Left ventricle myocardium superior (tissue), 1 donor: ENCODE measurements around the gene RNF207. TPM values are rescaled to one million over a fixed set of nuclear protein-coding genes. Genes with fewer than 3 reads are reported as not detected.

Source experiments
- ATAC-seq: fragments of 200-7000 bp; cut with Tn5 transposase; one replicate; pipeline ENCODE4 v1.9.1; 2020; ENCODE audit warnings: mild to moderate bottlenecking, moderate library complexity
- DNase-seq: peaks from one replicate; pipeline ENCODE4 v3.0.0-alpha.2; 2020
- intact Hi-C: fragments of 100-400 bp; cut with micrococcal nuclease; formaldehyde crosslinking; loops from one replicate; pipeline ENCODE4 v1.11.0; 2022
- total RNA-seq: library from RNA; stranded (reverse); fragmentation: NEBNext Ultra II Directional; extraction: Animal tissue kit (Norgen Biotek cat#: 25700); gene quantifications from one replicate; pipeline ENCODE4 v1.2.1, GENCODE V29; 2021
- donor health status: DM: no; HTN: yes; CAD: no; lungs with severe emphysema.

The RNF207 gene
- total RNA-seq, 1 donor from 2014 or later, result 82.3 TPM

DNA sequence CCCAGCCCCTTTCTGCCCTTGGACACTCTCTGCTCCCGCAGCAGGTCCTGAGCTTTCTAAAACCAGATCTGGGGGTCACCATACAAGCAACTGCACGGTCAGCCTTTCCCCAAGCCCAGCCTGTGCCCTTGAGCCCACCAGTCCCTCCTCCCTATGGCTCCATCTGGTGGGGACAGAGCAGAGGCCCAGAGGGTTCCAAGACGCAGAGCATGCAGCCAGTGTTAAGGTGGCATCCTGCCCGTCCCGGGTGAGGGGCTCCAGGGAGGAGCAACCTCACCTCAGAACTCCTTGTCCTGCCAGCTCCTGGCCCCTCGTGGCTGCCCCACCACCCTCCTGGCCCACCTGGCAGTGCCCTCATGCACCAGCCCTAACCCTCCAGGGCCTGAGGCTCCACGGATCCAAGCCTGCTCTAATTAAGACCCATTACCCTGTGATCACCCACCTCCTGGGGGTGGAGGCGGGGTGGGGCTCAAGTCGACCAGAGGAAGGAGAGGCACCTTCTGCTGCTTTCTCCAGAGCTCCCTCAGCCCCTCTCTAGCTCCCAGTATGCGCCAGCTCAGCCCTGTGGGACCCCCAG lies 34.3 kb upstream of the RNF207 start:
- DNase-seq (no peak), ATAC-seq (peak; percentile 33)
- intact Hi-C loops, result no loop called here

DNA sequence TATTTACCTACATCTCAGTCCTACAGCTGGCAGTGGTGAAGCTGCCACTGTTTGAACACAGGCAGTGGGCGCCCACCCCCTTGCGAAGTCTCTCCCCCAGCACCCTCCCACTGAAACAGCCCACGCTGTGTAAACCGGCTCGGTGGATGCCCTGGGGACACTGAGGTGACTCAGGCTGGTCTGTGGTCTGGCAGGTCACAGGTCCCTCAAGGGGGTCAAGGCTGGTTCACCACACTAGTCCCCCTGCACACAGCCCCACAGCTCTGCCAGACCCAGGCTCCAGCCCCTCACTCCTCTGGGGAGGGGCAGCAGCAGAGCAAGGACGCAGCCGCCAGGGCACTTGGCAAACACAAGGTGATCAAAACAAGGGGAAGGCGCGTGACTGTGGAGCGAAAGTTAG lies 33.4 kb upstream of the RNF207 start:
- intact Hi-C loops, result no loop called here
- no peak for DNase-seq
- ATAC-seq, result no peak

DNA sequence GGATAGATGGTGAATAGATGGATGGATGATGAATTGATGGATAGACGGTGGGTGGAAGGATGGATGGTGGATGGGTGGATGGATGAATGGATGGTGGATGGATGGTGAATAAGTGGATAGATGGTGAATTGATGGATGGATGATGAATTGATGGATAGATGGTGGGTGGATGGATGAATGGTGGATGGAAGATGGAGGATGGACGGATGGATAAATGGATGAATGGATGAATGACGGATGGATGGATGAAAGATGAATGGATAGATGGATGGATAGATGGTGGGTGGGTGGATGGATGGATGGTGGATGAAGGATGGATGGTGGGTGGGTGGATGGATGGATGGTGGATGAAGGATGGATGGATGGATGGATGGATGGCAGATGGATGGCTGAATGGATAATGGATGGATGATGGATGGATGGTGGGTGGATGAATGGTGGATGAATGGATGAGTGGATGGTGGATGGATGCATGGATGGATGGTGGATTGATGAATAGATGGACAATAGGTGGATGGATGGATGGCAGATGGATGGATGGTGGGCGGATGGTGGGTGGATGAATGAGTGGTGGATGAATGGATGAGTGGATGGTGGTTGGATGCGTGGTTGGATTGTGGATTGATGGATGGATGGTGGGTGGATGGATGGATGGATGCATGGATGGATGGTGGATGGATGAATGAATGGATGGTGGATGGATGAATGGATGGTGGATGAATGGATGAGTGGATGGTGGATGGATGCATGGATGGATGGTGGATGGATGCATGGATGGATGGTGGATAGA lies 31.1 kb upstream of the RNF207 start:
- DNase-seq (no peak), ATAC-seq (no peak)
- intact Hi-C loops, result no loop called here

- no peak for DNase-seq
- ATAC-seq, result no peak
- intact Hi-C loops, result no loop called here
These were observed 30.5 kb upstream of the RNF207 start for GRCh38 chr1:6175411-6175828.

DNA sequence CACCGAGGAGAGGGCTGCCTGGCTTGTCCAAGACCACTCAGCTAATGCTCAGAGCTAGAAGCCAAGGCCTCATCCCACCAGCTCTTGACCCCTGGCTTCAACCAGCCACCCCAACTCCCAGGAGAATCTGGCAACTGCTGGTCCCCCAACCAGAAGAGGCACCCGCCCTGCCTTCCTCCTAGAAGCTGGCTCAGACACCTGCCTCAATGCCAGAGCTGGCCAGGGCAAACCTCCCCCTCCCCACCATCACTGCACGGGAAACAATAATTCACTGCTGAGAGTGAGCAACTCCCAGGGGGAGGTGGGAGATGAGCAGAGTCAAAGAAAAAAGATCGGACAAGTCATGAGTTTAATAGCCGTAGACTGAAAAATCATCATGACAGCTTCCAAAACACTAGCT lies 29.1 kb upstream of the RNF207 start:
- DNase-seq (no peak), ATAC-seq (no peak)
- intact Hi-C loops, result no loop called here

DNA sequence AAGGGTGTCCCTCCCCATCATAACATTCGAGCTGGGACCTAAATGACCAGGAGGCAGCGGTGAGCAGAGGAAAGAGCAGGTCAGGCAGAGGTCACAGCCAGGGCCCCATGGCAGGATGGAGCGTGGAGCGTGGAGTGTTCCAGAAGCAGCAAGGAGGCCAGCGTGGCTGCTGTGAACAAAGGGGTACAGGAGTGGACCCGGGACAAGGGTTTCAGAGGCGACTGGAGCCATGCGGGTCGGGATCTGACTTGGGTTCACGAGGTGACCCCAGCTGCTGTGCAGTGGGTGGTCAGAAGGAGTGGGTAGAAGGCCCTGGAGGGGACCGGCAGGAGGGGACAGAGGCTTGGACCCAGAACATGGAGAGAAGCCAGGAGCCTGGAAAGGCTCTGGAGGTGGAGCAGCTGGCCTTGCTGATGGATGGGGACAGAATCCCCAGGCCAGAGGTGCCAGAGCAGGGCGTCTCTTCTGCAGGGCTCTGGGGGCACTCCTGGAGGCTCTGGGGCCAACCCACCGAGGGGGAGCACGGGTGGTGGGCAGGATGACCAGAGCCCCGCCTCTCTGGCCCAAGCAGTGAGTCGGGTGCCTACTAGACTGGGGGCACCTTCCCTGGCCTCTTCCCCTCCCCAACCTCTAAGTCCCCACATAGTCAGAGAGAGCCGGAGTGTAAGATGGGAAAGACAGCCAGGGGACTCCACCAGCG lies 28.1 kb upstream of the RNF207 start:
- ATAC-seq, result no peak
- DNase-seq, result no peak
- intact Hi-C loops, result no loop called here

DNA sequence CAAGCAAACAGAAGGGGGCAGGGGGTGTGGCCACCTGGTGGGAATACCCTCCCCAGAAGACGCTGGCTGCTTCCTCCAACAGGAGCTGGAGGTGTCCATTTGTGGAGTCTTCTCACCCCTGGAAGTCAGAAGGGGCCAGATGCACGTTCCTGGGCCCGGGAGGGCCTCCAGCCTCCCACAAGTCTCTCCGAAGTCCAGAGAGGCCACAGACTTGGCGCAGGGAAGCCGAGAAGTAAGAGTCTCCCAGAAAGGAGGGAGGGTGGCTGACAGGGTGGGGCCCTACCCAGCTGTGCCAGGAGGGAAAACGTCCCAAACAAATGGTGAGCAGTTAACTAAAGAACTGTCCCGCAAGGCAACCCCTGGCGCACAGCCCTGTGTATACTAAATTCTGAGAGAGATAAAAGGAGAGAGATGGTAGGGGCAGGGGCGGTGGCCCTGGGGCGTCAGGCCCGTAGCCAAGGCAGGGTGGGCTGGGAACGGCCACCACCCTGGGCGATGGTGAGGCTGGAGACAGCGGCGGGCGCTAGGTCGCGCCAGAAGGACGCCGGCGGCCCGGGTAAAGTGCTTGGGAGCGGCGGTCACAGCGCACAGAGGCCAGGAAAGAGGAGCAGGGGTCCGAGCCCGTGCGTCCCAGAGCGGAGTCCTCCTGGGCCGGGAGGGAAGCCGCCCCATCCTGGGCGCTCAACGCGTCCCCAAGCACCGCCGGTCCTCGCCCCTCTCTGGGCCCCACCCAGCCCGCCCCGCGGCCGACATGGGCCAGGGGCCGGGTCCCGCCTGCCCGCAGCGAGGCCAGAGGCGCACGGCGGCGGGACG lies 27.0 kb upstream of the RNF207 start:
- intact Hi-C loops, result no loop called here
- DNase-seq (no peak), ATAC-seq (peak; percentile 15)

DNA sequence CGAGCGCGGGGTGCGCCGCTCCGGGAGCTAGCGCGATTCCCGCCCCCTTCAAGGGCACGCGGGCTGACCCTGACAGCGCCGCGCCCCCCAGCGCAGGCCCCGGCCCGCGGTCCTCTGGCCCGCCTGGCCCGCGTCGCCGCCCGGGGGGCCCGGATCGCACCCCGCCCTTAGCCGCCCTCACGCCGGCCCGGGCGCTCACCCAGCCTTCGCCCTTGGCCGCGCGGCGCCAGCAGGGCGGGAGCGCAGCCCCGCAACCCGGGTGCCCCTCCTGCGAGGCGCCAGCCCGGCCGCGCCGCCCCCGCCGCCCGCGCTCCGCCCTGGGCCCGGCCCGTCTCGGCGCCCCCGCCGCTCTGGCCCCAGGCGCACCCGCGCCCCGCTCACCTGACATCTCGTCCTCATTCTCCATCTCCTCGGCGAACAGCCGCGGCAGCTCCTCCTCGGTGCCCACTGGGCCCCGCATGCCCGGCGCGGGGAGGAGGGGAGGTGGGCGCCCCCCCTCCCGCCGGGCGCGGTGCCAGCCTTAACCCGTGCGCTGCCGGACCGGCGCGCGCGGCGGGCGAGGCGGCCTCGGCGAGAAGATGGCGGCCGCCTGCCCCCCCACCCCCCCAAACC lies 26.2 kb upstream of the RNF207 start:
- intact Hi-C loops, result no loop called here
- ATAC-seq (no peak), DNase-seq (no peak)

DNA sequence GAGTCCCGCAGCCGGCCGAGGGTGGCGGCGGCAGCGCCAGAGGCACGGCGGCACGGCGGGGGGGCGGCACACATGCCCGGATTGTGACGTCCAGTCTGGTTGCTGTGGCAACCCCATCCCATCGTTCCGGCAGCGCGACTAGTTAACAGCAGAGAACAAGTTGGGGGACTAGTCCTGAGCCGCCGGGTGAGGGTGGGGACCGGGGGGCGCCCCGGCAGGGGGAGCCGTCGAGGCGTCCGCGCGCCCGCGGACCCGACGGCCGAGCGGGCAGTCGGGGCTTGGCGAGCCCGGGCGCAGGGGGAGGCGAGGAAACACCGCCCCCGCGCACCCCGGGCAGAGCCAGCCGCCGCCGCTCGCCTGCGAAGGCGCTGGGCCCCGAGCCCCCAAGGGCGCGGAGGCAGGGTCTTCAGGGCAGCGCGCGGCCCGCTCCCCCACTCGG lies 25.6 kb upstream of the RNF207 start, which contains the start of gene CHD5:
Gene CHD5 (minus strand): TSS at position 54 of the 439 bp plus-strand sequence. CDS start 298 bp downstream, outside the sequence.
- DNase-seq, result no peak

GRCh38 chr1:6180707-6181311 lies 25.1 kb upstream of the RNF207 start:
- DNase-seq (no peak), ATAC-seq (no peak)
- intact Hi-C loops, result no loop called here

More for the DNA sequence above, 25.6 kb upstream of the RNF207 start, which contains the start of gene CHD5:
- intact Hi-C loops, result no loop called here
- no peak for ATAC-seq

DNA sequence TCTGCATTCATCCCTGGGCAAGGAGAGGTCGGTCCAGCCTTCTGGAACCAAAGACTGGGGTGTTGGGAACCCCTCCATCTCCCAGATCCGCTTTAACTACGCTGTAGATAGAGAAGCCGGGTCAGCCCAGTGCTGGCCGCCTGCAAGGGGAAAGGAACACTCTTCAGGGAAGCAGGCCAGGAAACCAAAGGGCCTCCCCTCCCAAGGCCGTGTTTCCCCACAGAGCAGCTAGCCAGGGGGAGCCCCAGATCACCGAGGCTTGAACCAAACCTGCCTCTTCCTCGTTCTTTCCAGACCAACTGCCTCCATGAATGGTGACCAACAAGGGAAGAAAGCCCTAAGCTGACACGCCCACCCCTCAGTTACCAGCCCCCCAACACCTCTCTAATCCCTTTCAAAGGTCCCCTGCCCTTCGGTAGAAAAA lies 24.6 kb upstream of the RNF207 start:
- ATAC-seq, result peak; percentile 26
- intact Hi-C loops, result no loop called here
- no peak for DNase-seq

- ATAC-seq, result no peak
- intact Hi-C loops, result no loop called here
- DNase-seq, result no peak
These were observed 22.4 kb upstream of the RNF207 start for GRCh38 chr1:6183520-6183989.

DNA sequence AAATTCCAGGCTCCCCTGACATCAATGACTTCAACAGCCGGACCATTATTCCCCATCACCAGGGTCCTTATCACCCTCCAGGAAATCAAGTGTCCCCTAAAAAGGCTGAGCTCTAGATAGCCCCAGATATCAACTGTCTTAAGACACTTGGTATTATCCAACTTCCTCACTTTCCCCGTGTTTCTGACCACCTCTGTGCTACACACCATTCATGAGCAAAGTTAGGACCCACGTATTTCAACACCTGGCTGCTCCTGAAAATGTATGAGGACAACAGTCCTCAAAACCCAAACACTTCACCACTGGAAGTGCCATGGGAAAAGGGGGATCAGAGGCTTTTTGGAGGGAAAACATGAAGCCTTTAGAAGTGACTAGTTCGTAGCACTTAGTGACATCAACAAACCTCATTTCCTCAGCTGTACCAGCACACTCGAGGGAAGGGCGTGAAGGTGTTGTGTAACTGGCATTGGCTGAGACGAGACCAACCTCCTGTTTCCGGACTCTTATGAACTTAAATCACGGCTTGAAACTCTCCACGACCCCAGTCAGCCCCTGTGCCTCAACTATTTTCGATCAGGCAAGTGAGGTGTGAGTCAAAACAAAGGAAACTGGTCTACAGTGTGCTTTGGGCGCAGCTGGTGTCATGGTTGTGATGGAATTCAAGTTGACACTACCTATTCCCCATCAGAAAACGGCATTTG lies 21.7 kb upstream of the RNF207 start:
- intact Hi-C loops, result no loop called here
- DNase-seq, result no peak
- ATAC-seq, result no peak

- ATAC-seq (no peak), DNase-seq (no peak)
- intact Hi-C loops, result no loop called here
These were observed 20.8 kb upstream of the RNF207 start for GRCh38 chr1:6185151-6185550.

DNA sequence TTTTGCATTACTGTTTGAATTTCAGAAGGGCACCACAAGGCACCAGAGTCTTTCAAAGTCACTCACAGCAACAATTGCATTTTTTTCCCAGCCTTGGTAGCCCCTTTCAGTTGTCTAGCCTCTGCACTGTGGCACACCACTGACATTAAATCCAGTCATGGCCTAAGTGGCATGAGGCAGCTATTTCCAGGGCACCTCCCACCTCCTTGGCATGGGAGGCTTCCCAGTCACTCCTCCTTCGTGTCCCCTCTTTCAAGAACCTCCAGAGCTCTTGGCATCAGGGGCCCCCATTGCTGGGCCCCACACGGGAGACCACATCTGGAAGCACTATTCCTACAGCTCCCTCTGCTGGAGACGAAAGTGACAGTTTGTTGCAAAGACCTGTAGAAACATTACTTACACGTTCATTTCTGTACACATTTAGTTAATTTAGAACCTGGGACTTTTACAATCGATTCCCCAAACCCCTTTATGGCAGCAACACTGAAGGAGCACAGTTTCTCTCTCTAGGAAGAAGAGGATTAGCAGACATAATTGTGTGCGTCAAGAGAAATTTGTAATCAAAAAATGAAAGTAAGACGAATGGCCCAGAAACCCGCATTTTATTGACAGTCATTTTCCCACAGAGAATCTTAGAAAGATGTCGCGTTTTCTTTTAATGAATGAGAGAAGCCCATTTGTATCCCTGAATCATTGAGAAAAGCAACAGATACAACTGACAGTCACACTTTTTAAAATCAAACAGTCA lies 20.1 kb upstream of the RNF207 start:
- DNase-seq, result no peak
- intact Hi-C loops, result no loop called here
- ATAC-seq, result peak; percentile 16

DNA sequence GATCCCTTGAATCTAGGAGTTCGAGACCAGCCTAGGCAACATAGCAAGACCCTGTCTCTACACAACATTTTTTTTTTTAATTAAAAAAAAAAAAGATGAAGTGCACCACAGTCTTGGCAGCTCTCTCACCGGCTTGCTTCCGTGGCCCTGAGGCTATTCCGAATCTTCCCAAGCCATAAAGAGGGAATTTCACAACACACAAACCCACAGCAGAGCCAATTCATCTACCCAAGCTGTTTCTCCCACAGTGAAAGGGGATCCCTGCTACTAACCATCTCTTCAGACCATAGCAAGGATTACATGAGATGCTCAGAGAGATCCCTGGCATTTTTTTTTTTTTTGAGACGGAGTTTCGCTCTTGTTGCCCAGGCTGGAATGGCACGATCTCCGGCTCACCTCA lies 17.5 kb upstream of the RNF207 start:
- ATAC-seq (no peak), DNase-seq (no peak)
- intact Hi-C loops, result no loop called here

DNA sequence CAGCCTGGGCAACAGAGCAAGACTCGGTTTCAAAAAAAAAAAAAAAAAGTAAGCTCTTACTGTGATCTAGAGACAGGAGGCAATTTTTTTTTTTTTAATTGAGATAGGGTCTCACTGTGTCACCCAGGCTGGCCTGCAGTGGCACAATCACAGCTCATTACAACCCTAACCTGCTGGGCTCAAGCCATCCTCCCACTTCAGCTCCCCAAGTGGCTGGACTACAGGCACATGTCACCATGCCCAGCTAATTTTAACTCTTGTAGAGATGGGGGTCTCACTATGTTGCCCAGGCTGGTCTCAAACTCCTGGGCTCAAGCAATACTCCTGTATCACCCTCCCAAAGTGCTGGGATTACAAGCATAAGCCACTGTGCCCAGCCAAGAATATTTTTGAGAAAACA lies 14.0 kb upstream of the RNF207 start:
- intact Hi-C loops, result no loop called here
- no peak for ATAC-seq
- no peak for DNase-seq
